Activated T-cell treated with anti-CD3 and anti-CD28 coated beads for 4 hours (primary cell): ENCODE measurements around the gene NRTN.
"Not testable (repeated sequence)": the region's sequence is repeated elsewhere in the genome, so short reads cannot be mapped to it uniquely, and the experiment has no call there.

Experiments used
- DNase-seq: peaks from one replicate; pipeline ENCODE4 v3.0.0-alpha.2; 2020

NRTN gene

GRCh38 chr19:5804516-5805461 is at the start of gene NRTN:
Gene NRTN (plus strand): TSS chr19:5805067. CDS start chr19:5824166, 19,099 bp downstream.
- peak; percentile 46 for DNase-seq

- no peak for DNase-seq
These were observed 42.2 kb upstream of the NRTN start for GRCh38 chr19:5762608-5763217.

- no peak for DNase-seq
These were observed 39.6 kb upstream of the NRTN start for GRCh38 chr19:5765220-5765619.

- no peak for DNase-seq
These were observed 36.9 kb upstream of the NRTN start for GRCh38 chr19:5767949-5768348.

GRCh38 chr19:5772416-5772815 is 32.5 kb upstream of the NRTN start:
- no peak for DNase-seq

- DNase-seq: no peak
These were observed 31.6 kb upstream of the NRTN start for GRCh38 chr19:5773276-5773675.

- DNase-seq: no peak
These were observed 29.9 kb upstream of the NRTN start for GRCh38 chr19:5774921-5775320.

- DNase-seq: no peak
These were observed 29.1 kb upstream of the NRTN start for GRCh38 chr19:5775668-5776309.

GRCh38 chr19:5778402-5778801 is 26.5 kb upstream of the NRTN start:
- DNase-seq: no peak

GRCh38 chr19:5780916-5781315 is 24.0 kb upstream of the NRTN start:
- DNase-seq: not testable (repeated sequence)

GRCh38 chr19:5782322-5782721 is 22.5 kb upstream of the NRTN start:
- no peak for DNase-seq

- DNase-seq: no peak
These were observed 21.6 kb upstream of the NRTN start for GRCh38 chr19:5782945-5783919.

GRCh38 chr19:5784581-5785147 is 20.2 kb upstream of the NRTN start, which contains the start of gene PRR22:
Gene PRR22 (minus strand): TSS chr19:5784746. CDS start chr19:5784660, 86 bp downstream.
- no peak for DNase-seq

- no peak for DNase-seq
These were observed 19.4 kb upstream of the NRTN start for GRCh38 chr19:5785423-5785822.

GRCh38 chr19:5786593-5787408 is 18.1 kb upstream of the NRTN start:
- DNase-seq: no peak

GRCh38 chr19:5787409-5788182 is 17.3 kb upstream of the NRTN start:
- DNase-seq: no peak

- DNase-seq: no peak
These were observed 16.4 kb upstream of the NRTN start for GRCh38 chr19:5788422-5788821.

- DNase-seq: no peak
These were observed 15.5 kb upstream of the NRTN start for GRCh38 chr19:5789351-5789761.

GRCh38 chr19:5789886-5790558 is 14.8 kb upstream of the NRTN start:
- no peak for DNase-seq
